Fibroblast of lung (primary cell): ENCODE data around the gene COPS6. TPM values are rescaled to one million over a fixed set of nuclear protein-coding genes. Genes with fewer than 3 reads are reported as not detected.
A peak's percentile ranks its signal among the peaks of the same experiment; 100 is the strongest.

Source experiments
- DNase-seq, 2 donors: peaks; one replicate each; pipeline versions ENCODE4 v3.0.0 to v3.0.0-alpha.2; 2010; ENCODE audit warnings: low read depth in 2 of 2
- H2AFZ ChIP-seq: 2 replicates; pipeline ENCODE4 v1.5.1; 2012; ENCODE audit warnings: low read length, control low read depth, inconsistent platforms
- H3K27ac ChIP-seq: 2 replicates; pipeline ENCODE4 v1.5.1; 2011; ENCODE audit warnings: low read length, control low read depth; ENCODE audit not compliant: insufficient read depth
- H3K27me3 ChIP-seq: 2 replicates; pipeline ENCODE4 v1.5.1; 2011; ENCODE audit warnings: mild to moderate bottlenecking, low read length; ENCODE audit not compliant: control insufficient read depth, insufficient read depth
- H3K36me3 ChIP-seq: 2 replicates; pipeline ENCODE4 v1.5.1; 2011; ENCODE audit warnings: low read length; ENCODE audit not compliant: control insufficient read depth, insufficient read depth
- H3K4me1 ChIP-seq: 2 replicates; pipeline ENCODE4 v1.5.1; 2011; ENCODE audit warnings: low read length; ENCODE audit not compliant: control insufficient read depth, insufficient read depth; ENCODE audit errors: extremely low read depth
- H3K4me2 ChIP-seq: 2 replicates; pipeline ENCODE4 v1.5.1; 2011; ENCODE audit warnings: low read length, control low read depth; ENCODE audit not compliant: insufficient read depth; ENCODE audit errors: extremely low read depth
- H3K4me3 ChIP-seq, 4 experiments: fragments of 200-600 bp in 1 of 4; sonication (generic) in 1 of 4; replicated peaks in 1 of 4; 2 replicates each; pipeline ENCODE4 v1.5.1; 2011 to 2016; ENCODE audit warnings: low read length in 4 of 4, low read depth in 3 of 4, mild to moderate bottlenecking in 3 of 4, control low read depth in 2 of 4, inconsistent platforms in 1 of 4, mixed read lengths in 1 of 4; ENCODE audit not compliant: insufficient read depth in 1 of 4; ENCODE audit errors: control extremely low read depth in 1 of 4
- H3K79me2 ChIP-seq: 2 replicates; pipeline ENCODE4 v1.5.1; 2012; ENCODE audit warnings: mild to moderate bottlenecking, low read length, inconsistent platforms; ENCODE audit not compliant: control insufficient read depth, insufficient read depth
- H3K9ac ChIP-seq: 2 replicates; pipeline ENCODE4 v1.5.1; 2011; ENCODE audit warnings: mild to moderate bottlenecking, low read length, control low read depth; ENCODE audit not compliant: insufficient read depth
- H3K9me3 ChIP-seq: 2 replicates; pipeline ENCODE4 v1.5.1; 2012; ENCODE audit warnings: low read depth, low read length; ENCODE audit not compliant: control insufficient read depth, insufficient read depth
- H4K20me1 ChIP-seq: 2 replicates; pipeline ENCODE4 v1.5.1; 2011; ENCODE audit warnings: low read length; ENCODE audit not compliant: control insufficient read depth, insufficient read depth; ENCODE audit errors: extremely low read depth
- CTCF ChIP-seq, 2 donors: IDR thresholded peaks in 1 of 2; conservative IDR thresholded peaks in 1 of 2; 1 replicate in 1 of 2; 2 replicates in 1 of 2; pipeline ENCODE4 v1.5.1; 2011 to 2012; ENCODE audit warnings: low read length in 2 of 2, control low read depth in 1 of 2, inconsistent platforms in 1 of 2, low read depth in 1 of 2, mild to moderate bottlenecking in 1 of 2
- EZH2 ChIP-seq: IDR thresholded peaks from 2 replicates; pipeline ENCODE4 v1.5.1; 2012; ENCODE audit warnings: low read length, control low read depth, mild to moderate bottlenecking; ENCODE audit errors: missing control alignments
- polyA plus RNA-seq, 2 donors: library from polyadenylated mRNA; depleted of rRNA in 1 of 2; stranded (reverse) in 1 of 2; unstranded in 1 of 2; fragments of >200 nt; gene quantifications; 2 replicates each; pipeline ENCODE4 v1.2.1, GENCODE V29; 2011 to 2012; ENCODE audit warnings: missing spikeins in 1 of 2
- total RNA-seq: library from RNA; depleted of rRNA; stranded (reverse); fragments of >200 nt; gene quantifications from 2 replicates; pipeline ENCODE4 v1.2.1, GENCODE V29; 2014

Gene COPS6
- total and polyA plus RNA-seq, 2 donors (not counting 1 experiment from before 2014, with no cell fraction given): 71.0 to 188 TPM

GRCh38 chr7:100051611-100052010 is 37.2 kb upstream of the COPS6 start:
- no peak for TF ChIP-seq CTCF (conservative IDR thresholded peaks at IDR 0.05 in 1 of 2, IDR thresholded peaks at IDR 0.05 in 1 of 2; ENCODE audit: low read depth in 1 of 2, low read length in 2 of 2)
- TF ChIP-seq EZH2: no peak
- no peaks in the 10 kb centered on the region for H3K9me3 ChIP-seq
- H3K36me3 ChIP-seq: no peaks in the 10 kb centered on the region
- H3K27ac ChIP-seq: no peak overlapping the region
- no peaks in the 10 kb centered on the region for H3K27me3 ChIP-seq
- no peaks in the 10 kb centered on the region for H4K20me1 ChIP-seq
- no peak overlapping the region for H2AFZ ChIP-seq
- H3K4me3 ChIP-seq: no peak overlapping the region
- no peak overlapping the region for H3K9ac ChIP-seq
- peaks cover 4% of the 10 kb centered on the region for H3K79me2 ChIP-seq
- peaks cover 5% of the 10 kb centered on the region for H3K4me1 ChIP-seq
- no peak for DNase-seq
- no peak overlapping the region for H3K4me2 ChIP-seq

GRCh38 chr7:100053215-100053614 is 35.6 kb upstream of the COPS6 start:
- TF ChIP-seq EZH2 (no peak), CTCF (conservative IDR thresholded peaks at IDR 0.05 in 1 of 2, IDR thresholded peaks at IDR 0.05 in 1 of 2; ENCODE audit: low read depth in 1 of 2, low read length in 2 of 2) (peak; percentile 11 to 21)
- no peaks in the 10 kb centered on the region for H3K27me3 ChIP-seq
- H2AFZ ChIP-seq: no peak overlapping the region
- H3K4me1 ChIP-seq: peaks cover 5% of the 10 kb centered on the region
- H3K36me3 ChIP-seq: peaks cover 5% of the 10 kb centered on the region
- H4K20me1 ChIP-seq: no peaks in the 10 kb centered on the region
- peak; percentile 57 to 75 for DNase-seq
- H3K9me3 ChIP-seq: no peaks in the 10 kb centered on the region
- H3K4me2 ChIP-seq: no peak overlapping the region
- H3K27ac ChIP-seq: no peak overlapping the region
- no peak overlapping the region for H3K9ac ChIP-seq
- no peak overlapping the region for H3K4me3 ChIP-seq
- peaks cover 4% of the 10 kb centered on the region for H3K79me2 ChIP-seq

GRCh38 chr7:100057006-100057405 is 31.8 kb upstream of the COPS6 start:
- Histone ChIP-seq H3K9me3 (no peaks in the 10 kb centered on the region), H3K79me2 (no peaks in the 10 kb centered on the region), H2AFZ (no peak overlapping the region), H3K27me3 (no peaks in the 10 kb centered on the region), H3K27ac (no peak overlapping the region), H4K20me1 (no peaks in the 10 kb centered on the region), H3K4me3 (no peak overlapping the region), H3K4me1 (no peaks in the 10 kb centered on the region), H3K9ac (no peak overlapping the region), H3K4me2 (no peak overlapping the region), H3K36me3 (peaks cover 7% of the 10 kb centered on the region)
- TF ChIP-seq EZH2 (no peak), CTCF (conservative IDR thresholded peaks at IDR 0.05 in 1 of 2, IDR thresholded peaks at IDR 0.05 in 1 of 2; ENCODE audit: low read depth in 1 of 2, low read length in 2 of 2) (no peak)
- DNase-seq: no peak
